Measurements from ENCODE around the gene ZMYND10. TPM values are rescaled to one million over a fixed set of nuclear protein-coding genes. Genes with fewer than 3 reads are reported as not detected.

Gene ZMYND10
- total RNA-seq, 1 experiment from 2014 or later, result 0.48 TPM

GRCh38 chr3:50303013-50303815 lies 42.3 kb downstream of the ZMYND10 start, which contains the start of gene HYAL1:
TSS of gene HYAL1 (minus strand) at chr3:50303574. CDS start at chr3:50302956, 618 bp downstream.
- DNase-seq (ENCODE audit: low spot score), result peak; percentile 29

- DNase-seq (ENCODE audit: low spot score), result no peak
These were observed 43.2 kb downstream of the ZMYND10 start for GRCh38 chr3:50302095-50303012.

- no peak for DNase-seq (ENCODE audit: low spot score)
These were observed 44.8 kb downstream of the ZMYND10 start for GRCh38 chr3:50300681-50301254.

DNA sequence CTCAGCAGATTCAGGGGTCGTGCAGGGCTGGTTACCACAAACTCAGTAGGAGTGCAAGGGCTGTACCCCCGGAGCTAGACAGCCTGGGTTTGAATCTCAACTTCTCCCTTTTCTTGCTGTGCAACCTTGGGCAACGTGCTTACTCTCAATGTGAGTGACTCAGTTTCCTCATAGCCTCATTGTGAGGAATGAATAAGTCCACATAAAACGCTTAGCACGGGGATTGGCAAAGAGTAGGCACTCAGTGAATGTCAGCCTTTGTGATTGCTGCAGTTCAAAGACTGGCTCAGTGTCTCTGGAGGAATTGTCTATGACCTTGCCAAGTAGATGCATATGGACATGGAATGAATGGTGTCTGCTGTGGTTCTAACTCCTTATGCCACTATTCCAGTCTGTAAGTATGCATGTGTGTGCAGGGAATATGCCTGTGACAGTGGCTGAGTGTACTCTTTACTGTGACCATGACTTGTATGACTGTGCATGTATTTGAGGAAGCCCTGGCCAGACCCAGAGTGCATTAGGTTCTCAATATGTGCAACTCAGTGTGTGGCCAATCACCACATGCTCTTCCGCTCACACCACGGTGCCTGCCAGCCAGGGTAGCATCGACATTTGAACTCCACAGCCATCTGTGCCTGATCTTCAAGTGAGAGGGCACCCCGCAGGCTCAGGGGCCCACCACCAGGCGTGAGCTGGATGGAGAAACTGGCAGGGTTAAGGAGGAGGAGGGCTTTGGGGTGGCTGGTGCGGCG lies 45.4 kb downstream of the ZMYND10 start:
- peak; percentile 28 for DNase-seq (ENCODE audit: low spot score)

GRCh38 chr3:50299638-50299928 lies 45.9 kb downstream of the ZMYND10 start:
- DNase-seq (ENCODE audit: low spot score), result no peak

DNA sequence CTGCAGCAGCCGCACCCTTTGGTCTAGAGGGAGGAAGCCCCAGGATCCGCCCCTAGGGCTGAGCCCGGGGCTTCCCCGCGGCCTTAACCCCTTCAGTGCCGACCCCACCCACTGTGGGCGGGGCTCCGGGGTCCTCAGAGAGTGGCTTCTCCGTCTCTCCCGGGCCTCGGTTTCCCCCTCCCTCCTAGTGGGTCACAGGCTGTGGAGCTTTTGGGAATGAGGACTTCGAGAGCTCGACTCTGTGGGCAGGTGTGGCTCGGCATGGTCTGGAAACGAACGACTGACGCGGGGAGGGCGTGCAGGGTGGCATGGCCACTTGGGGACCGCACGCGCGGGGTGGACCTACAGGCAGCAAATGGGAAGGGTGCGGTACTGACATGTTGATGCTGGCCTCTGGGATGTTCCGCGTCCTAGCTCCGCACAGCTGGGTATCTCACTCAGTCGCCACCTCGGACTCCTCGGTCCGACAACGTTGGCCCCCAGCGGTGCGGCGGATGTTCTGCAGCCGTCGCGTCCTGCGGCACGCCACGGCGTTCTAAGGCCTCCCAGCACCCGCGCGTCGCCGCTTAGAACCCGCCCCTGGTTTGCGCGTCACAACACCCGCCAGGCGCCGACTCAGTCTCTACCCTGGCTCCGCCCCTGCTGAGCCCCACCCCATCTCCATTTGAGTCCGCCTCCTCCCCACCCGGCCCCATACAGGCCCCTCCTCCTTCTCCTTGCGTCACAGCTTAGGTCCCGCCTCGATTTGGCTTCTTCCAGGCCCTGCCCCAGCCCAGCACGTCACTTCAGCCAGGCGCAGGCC lies 46.5 kb downstream of the ZMYND10 start, which contains the start of the genes HYAL3 and NAA80:
TSS of gene HYAL3 (minus strand) at position 570 of the 802 bp plus-strand sequence. CDS start 3,803 bp downstream, outside the sequence.
TSS of gene NAA80 (minus strand) at position 570 of the 802 bp plus-strand sequence. CDS start 1,942 bp downstream, outside the sequence.
- DNase-seq (ENCODE audit: low spot score), result peak; percentile 96

DNA sequence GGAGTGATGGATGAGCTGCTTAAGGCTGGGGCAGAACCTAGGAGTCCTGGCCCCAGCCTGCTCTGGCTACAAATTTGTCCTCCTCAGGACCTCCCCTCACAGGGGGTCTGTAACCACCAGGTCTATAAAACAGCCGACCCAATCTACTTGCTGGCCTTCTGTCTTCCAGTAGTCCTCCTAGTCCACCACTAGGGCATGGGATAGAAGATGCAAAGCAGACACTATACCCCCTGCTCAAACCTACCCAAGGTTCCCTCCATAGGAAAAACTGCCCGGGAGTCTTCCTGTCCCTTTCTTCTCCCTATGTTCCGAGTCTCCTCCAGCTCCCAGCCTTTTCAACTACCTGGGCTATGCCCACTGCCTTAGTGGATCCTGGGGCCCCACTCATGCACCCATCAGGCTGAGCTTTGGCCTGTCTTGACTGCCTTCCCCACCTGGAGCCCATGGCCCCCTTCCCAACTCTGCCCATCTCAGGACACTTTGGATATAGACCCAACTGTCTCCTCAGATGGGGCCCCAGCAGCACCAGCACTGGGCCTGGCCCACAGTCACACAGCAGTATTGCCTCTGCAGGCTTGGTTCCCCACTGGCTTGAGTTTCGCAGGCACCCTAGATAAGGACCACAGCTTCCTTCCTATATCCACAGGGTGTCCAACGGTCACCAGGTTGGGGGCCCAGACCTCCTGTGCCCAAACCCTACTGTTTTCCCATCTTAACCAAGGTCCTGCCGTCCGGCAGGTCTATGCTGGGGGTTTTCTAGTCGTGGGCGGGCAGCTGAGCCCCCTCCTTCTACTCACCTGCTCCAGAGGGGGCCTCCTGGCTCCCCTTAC lies 47.4 kb downstream of the ZMYND10 start:
- no peak for DNase-seq (ENCODE audit: low spot score)

DNA sequence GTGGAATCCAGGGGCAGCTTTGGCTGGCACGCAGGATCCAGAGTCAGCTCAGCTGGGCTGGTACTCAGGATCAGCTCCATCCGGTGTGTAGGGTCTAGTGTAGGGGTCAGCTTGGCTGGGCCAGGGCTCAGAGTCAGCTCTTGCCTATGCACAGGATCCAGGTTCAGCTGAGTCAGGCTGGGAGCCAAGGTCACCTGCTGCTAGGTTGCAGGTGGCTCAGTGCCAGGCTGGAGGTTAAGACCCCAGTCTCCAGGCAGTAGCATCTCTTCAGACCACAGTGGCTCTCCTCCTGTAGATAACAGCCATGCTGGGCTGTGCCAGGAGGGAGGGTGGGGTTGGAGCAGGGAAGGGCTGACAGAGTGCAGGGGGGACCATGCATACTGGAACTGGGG lies 48.2 kb downstream of the ZMYND10 start:
- DNase-seq (ENCODE audit: low spot score), result no peak

GRCh38 chr3:50296721-50297383 lies 48.7 kb downstream of the ZMYND10 start:
- no peak for DNase-seq (ENCODE audit: low spot score)

GRCh38 chr3:50295553-50296431 lies 49.7 kb downstream of the ZMYND10 start:
- DNase-seq (ENCODE audit: low spot score), result no peak

GRCh38 chr3:50294492-50295403 lies 50.8 kb downstream of the ZMYND10 start:
- DNase-seq (ENCODE audit: low spot score), result no peak

DNA sequence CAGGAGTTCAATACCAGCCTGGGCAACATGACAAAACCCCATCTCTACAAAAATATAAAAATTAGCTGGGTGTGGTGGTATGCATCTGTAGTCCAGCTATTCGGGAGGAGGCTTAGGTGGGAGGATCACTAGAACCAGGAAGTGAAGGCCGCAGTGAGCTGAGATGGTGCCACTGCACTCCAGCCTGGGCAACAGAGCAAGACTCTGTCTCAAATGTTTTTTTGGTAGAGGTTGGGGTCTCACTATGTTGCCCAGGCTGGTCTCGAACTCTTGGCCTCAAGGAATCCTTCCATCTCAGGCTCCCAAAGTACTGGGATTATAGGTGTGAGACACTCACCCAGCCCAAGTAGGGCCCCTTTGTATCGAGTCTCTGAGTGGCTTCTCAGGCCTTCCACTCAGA lies 51.4 kb downstream of the ZMYND10 start:
- DNase-seq (ENCODE audit: low spot score), result no peak

DNA sequence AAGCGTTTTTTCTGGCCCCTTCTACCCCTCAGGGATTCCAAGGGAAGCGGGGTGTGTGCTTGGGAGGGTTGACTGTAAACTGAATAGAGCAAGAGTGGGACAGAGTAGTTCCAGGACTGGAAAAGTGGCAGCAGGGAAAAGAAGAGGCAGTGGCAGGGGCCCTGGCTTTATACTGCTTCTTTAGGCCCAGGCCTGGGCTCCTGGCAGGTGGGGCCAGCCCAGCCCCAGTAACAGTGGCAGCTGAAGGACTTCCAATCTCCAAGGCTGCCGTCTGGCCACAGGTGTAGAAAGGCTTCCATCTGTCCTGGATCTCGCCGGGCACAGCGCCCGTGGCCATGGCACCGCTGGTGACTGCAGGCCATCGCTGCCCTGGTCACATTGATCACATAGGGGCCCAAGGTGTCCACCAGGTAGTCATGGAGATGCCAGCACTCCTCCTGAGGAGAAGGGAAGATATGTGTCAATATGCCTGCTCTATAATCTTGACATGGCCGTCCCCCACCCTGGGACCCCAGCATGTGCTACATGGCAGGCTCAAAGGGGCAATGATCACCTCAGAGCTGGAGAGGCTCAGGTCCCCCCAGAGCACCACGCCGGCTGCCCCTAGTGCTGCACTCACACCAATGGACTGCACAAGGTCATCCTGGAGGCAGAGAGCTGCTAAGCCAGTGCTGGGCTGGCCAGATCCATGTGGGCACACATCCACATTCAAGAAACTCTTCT lies 52.3 kb downstream of the ZMYND10 start:
- no peak for DNase-seq (ENCODE audit: low spot score)

- DNase-seq (ENCODE audit: low spot score), result peak; percentile 94
These were observed 53.1 kb downstream of the ZMYND10 start, which contains the start of gene IFRD2 for GRCh38 chr3:50292159-50293078. TSS of gene IFRD2 (minus strand) at chr3:50292429. CDS start at chr3:50292274, 155 bp downstream.
